AG08396 (cell line): Measurements from ENCODE around the gene HOXC5.

Source experiments
- DNase-seq: peaks from one replicate; pipeline ENCODE4 v3.0.0; 2012; ENCODE audit warnings: low spot score, mixed read lengths

Gene HOXC5

DNA sequence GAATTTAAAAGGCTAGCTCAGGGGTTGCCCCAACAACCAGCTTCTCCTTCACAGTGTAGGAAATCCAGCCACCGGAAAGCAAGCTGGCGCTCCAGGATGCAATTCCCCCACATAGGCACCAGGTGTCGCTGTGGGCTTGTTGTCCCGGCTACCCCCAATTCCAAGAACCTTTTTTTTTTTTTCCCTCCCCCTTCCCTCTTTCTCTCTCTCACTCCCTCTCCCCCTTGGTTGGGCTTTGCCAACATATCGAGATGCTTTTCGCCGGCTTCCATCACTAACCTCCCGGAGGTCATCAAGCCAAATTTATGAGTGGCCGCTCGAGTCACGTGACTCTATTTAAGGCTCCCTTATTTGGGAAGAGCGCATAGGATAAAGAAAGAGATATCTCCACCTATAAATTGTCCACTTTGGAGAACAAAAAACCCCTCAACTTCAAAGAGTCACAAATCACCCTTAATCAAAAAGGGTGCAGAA lies at the start of gene HOXC5:
Gene HOXC5, plus strand, starts transcription at position 424 of the 474 bp plus-strand sequence. CDS start 73 bp downstream, outside the sequence.
- peak; percentile 93 for DNase-seq

DNA sequence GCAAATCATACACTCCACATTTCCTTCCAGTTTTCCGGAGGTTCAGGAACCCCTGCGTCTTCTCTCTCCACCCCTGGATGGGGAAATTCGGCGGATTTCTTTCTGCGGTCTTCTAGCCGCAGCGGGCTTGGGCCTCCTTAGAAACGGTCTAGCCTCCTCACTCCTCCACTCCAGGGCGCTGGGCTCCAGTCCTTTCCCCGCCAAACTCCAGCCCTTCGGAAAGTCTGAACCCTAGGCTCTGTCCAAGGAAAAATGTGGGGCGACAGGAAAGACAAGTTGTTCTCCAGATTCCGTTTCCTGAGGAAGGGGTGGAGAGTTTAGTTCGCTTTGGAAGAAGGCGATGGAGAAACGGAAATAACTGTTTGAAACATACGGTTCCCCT lies 49.3 kb upstream of the HOXC5 start:
- DNase-seq = no peak

DNA sequence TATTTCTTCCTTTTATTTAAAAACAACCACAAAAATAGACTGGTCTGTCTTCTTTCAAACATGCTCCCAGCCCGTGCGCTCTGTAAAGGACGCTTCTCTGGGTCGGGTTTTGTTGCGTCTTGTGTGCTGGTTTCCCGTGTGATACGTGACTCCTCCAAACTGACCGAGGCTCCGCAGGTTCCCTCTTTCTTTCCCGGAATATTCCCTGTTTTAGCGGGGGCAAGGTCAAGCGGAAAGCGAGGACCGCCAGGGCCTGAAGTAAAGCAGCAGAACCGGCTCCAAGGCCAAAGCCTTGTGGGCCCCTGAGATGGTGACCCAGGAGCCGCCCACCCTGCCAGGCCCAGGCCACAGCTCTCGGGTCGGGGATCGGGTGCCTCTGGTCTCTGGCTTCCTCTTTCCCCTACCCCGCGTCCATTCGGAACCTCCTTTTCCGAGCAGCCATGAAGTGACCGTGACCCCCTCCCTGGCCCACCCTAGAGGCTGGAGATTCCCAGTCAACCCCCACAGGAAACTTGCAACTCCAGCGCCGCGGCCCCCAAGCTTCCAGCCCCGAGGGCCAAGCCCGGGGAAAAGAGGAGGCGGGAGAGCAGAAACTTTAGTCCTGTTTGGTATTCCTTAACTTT lies 48.8 kb upstream of the HOXC5 start:
- DNase-seq = no peak

DNA sequence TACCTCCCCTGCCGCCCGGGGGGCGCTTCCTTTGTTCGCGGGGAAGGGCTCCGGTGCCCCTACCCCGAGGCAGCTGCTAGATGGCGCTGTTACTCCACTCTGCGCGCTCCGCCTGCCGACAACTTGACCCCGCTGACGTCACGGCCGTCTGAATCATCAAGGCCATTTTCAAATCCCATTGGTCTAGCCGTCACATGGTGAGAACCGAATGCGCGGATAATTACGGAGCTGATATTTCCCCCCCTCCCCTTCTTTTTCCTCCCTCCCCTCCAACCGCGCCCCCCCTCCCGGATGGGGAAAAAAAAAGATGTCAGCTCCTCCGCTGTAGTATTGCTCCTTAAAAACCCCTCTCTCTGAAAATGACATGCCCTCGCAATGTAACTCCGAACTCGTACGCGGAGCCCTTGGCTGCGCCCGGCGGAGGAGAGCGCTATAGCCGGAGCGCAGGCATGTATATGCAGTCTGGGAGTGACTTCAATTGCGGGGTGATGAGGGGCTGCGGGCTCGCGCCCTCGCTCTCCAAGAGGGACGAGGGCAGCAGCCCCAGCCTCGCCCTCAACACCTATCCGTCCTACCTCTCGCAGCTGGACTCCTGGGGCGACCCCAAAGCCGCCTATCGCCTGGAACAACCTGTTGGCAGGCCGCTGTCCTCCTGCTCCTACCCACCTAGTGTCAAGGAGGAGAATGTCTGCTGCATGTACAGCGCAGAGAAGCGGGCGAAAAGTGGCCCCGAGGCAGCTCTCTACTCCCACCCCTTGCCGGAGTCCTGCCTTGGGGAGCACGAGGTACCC lies 47.8 kb upstream of the HOXC5 start, which contains the start of gene HOXC10:
Gene HOXC10, plus strand, starts transcription at position 246 of the 791 bp plus-strand sequence. Its CDS starts 114 bp downstream, at position 360.
- DNase-seq = peak; percentile 93

DNA sequence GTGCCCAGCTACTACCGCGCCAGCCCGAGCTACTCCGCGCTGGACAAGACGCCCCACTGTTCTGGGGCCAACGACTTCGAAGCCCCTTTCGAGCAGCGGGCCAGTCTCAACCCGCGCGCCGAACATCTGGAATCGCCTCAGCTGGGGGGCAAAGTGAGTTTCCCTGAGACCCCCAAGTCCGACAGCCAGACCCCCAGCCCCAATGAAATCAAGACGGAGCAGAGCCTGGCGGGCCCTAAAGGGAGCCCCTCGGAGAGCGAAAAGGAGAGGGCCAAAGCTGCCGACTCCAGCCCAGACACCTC lies 47.2 kb upstream of the HOXC5 start:
- no peak for DNase-seq

DNA sequence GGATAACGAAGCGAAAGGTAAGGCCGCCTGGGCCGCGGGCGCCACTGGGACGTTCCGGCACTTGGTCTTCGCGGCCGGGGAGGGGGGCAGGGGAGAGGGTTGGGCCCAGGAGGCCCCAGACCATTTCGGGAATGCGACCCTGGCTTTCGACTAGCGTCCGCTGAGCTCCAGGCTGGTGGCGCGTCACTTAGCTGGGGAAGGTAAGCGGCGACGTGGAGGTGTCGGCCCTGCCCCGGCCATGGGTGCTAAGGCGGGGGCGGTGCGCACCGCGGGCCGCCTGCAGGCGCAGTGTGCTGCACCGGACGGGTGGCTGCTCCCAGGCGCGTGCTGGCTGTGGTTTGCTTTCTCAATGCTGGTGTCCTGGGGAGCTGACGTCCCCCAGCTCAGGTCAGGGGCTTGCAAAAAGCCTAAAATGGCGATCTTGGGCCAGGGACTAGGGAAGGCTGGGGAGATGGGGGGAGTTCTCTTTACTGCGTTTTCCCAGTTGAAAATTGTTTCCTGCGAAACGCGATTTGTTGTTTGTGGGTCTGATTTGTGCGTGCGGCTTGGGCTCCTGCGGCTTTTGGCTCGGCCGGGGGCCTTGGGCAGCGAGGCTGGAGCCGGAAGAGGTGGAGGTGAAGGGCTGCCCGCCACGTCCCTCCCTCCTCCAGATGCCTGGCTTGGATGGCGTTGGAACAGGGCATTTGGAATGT lies 46.7 kb upstream of the HOXC5 start:
- DNase-seq = no peak

DNA sequence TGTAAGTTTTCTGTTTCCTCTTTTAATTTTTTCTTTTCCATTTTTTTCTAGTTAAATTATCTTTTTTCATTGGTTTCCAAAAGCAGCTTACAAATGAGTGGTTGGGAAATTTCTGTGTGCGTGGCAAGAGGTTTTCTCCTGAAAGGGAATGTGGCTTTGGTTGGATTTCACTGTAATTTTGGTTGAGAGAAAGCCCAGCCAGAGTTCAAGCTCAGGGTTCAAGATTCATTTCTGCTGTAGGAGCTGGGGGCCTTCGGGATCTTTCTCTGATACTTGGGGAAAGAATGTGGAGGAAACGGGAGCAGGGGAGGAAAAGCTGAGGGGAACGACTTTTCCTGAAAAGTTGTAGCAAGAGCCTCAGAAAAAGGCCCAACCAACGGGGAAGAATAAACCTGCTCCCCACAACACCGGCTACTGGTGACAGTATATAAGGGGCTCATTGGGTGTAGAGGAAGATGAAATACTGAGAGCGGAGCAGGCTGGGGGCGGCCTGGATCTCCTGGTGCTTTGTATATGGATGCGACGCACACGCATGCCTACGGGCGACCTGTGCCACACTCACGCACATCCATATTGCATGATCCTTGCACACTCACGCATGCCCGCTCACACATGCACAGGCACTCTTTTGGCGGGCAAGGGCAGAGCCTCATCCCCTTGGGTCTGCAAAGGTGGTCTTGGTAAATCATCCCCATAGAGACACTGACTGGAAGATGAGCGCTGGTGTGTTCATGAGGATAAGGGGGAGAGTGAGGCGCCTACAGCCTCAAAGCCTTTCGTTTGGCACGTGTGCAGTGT lies 46.0 kb upstream of the HOXC5 start:
- DNase-seq = no peak

DNA sequence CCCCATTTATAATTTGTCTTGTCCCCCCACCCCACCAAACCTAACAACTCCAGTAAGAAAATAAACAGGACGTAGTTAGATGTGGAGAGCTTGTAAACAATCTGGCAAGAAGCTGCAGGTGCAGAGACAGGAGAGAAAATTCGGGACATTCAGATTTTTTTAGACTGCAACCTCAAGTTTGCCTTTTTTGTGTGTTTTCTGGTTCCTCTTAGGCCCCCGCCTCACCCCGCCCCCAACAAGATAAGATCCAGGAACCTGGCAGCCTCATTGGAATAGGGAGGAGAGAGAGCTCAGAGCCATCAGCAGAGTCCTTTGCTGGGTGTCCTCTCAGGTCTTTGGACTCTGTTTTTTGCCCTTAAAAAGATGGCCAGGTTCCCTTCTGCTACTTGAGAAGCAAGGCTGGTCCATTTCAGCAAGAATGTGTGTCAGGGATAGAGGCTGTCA lies 45.0 kb upstream of the HOXC5 start:
- DNase-seq = no peak

DNA sequence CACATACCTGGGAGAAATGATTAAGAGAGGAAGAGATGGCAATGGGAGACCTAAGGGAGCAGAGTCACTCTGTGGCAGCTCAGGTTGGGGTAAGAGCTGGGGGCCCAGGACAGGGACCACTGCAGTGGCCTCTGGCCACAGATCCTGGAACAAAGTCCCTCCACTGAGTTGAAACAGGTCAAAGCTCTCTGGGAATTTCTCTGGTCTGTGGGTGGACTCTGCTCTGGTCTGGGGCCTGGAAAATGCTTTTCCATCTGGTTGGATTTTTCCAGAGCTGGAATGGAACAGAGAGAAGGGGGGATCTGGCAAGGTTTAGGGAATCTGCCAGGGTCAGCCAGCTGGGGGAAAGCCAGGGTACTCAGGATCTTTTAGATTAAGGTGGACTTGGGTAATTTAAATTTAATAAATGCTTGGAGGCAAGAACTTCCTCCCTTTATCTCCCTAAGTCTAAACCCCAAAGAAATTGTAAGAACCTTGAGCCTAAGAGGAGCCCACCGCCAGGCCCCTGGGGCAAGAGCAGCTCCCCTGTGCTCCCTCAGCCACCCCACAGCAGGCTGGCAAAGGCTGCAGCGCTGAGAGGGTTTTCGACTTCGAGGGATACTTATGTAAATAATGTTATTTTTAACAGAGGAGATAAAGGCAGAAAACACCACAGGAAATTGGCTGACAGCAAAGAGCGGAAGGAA lies 44.2 kb upstream of the HOXC5 start:
- no peak for DNase-seq

DNA sequence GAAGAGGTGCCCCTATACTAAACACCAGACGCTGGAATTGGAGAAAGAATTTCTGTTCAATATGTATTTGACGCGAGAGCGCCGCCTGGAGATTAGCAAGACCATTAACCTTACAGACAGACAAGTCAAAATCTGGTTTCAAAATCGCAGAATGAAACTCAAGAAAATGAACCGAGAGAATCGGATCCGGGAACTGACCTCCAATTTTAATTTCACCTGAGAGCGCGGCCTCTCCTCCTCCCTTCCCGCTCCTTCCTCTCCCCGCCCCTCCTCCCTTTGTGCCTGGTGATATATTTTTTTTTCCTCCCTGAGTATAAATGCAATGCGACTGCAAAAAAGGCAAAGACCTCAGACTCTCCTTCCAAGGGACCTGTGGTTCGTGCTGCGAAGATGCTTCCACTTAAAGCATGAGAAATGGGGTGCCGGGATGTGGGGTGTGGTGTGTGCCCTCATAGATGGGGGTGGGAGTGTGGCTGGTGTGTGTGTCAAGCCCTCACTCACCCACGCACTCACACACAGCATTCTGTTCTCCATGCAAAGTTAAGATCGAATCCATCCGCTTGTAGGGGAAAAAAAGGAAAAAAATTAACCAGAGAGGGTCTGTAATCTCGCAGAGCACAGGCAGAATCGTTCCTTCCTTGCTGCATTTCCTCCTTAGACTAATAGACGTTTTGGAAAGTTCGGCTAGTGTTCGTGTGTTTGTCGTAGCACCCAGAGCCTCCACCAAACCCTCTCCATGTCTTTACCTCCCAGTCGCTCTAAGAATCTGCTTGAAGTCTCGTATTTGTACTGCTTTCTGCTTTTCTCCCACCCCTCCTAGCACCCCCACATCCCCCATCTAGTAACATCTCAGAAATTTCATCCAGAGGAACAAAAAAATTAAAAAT lies 43.4 kb upstream of the HOXC5 start:
- DNase-seq = peak; percentile 68

DNA sequence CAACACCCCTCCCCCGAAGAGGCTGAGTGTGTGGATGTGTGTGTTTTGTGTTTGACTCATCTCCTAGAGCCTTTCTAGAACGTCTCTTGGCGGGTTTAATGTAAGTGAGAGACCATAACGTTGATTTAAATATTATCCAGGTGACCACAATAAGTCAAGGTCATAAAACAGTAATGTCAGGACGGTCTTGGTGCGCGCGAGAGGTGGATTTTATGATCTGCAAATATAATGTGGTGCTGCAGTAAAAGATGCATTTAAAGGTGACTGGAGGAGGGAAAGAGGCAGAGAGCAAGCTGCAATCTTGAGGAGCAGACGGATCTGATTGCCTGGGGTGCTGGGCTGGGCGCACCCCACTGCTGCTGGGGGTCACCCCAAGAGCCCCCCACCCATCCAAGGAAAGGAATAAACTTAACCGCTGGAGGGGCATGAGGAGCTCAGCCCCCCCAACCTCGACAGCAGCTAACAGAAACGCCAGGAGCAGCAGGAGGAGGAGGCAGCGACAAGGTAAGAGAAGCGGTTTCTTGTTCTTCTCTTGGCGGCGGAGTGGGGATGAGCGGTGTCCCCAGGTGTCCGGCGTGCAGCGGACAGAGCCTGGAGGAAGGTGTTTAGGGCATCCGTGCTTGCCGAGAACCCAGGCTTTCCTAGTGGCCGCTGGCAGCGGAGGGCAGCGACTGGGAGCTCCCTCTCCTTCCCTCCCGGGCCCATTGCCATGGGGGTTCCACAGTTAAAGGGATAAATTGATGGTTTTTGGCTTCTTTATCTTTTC lies 42.4 kb upstream of the HOXC5 start:
- DNase-seq = no peak

DNA sequence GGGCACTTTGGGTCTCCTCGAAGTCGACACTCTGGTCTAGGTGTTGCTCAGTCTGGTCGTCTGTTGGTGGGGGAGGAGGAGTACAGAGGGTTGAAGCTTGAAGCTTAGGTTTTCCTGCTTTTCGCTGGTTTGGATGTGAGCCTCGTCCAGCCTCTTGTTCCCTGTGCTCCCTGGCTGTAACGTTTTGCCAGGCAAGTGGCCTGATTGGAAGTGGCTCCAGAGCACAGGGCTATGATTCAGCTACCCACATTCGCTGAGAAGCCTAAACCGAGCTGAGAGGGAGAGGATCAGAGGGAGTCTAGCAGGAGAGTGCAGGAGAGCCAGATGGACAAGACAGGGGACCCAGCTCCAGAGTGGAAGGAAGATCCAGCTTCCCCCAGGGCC lies 41.8 kb upstream of the HOXC5 start:
- DNase-seq = peak; percentile 51

DNA sequence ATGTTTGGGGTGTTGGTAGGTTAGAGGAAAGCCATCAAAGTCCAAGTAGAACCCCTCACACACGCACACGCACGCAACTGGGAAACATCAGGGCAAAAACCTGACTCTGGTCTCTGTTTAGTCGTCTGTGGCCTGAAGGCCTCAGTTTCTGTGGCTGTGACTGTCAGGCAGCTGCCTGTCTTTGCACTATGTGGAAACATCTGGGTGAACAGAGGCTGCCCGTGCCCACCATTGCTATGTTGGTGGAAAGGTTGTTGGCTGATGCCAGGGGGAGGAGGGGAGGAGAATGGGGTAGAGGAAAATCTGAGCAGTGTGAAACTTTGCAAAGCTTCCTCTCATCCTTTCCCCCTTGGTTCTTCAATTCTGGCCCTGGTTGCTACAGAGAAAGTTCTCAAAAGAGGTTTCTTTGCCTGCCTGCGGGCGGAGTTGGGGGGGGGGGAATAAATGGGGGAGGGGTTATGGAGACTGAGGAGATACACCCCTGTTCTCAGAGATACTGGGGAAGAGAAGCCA lies 40.4 kb upstream of the HOXC5 start:
- DNase-seq = no peak

DNA sequence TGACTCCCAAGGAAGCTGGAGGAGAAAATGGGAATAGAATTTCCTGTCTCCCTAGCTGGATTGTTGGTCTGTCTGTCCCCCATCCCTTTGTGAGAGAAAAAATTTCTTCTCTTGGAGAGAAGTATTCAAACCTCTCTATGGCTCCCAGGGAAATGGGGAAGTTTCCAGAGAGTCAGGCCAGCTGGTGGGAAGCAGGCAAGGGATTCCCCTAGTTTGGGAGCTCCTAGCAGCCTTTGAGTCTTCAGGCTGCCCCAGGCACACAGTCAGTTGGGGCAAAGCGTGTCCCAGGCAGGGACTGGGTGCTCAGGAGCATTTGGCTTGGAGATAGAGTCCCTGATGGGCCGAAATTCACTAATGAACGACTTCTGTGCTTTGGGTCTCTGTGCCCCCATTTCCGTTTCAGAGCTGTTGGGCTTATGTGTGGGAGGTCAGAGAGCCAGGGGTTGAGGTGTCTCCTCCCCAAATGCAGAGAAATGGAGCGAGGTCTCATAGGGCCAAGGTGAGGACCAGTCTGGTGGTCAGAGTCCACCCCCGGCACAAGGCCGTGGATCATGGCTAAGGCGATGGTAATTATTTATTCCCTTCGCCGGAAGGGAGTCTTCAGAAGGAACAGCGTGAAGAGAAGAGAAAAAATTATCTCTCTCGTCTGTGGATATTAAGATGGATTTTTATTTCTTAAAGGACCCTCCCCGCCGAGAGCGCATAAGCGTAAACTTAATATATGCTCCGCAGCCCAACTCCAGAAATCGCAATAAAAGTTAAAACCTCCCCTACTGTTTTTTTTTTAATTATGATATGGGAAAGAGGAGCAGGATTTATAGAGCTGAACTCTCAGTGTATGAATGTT lies 39.5 kb upstream of the HOXC5 start:
- no peak for DNase-seq

DNA sequence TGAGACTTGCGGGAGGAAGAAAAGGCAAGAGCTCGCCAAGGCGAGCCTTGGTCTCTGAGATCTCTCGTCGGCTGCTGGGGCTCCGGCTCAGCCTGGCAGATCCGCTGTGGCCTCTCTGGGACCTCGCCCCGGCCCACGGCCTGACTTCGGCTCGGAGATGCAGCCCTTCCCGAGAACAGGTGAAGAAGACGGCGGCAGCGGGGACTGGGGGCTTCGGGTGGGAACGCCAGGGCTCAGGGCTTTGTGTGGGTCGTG lies 38.9 kb upstream of the HOXC5 start:
- DNase-seq = no peak

DNA sequence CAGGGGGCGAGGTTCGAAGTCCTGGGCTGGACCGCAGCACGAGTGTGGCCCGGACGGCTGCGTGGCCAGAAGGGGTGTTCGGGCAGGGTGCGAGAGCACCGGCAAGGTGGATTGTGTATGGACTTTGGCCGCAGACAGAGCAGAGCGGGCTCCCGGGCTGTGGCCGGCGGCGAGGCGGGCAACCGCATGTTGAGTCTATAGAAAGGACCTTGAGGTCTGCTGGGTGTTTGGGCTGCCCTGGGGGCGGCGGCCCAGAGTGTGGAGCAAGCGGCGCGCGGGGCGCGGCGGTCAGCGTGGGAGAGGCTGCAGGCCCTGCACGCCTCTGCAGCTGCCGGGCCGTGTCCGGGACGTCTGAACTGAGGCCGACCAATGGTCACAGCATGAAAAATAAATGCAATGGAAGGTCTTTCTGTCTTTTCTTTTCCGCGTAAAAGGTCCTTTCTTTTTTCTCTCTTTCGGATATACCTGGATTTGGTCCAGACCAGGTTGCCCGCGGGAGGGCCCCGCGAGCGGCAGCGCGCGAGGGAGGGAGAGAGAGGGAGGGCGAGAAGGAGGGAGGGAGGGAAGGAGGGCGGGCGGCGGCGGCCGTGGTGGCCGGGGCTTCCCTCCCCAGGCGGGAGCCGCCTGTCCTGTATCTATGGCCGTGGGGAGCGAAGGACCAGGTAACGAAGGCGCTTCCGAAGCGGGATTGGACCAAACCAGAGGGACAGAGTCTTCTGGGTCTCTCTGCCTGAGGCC lies 38.4 kb upstream of the HOXC5 start:
- DNase-seq = no peak

DNA sequence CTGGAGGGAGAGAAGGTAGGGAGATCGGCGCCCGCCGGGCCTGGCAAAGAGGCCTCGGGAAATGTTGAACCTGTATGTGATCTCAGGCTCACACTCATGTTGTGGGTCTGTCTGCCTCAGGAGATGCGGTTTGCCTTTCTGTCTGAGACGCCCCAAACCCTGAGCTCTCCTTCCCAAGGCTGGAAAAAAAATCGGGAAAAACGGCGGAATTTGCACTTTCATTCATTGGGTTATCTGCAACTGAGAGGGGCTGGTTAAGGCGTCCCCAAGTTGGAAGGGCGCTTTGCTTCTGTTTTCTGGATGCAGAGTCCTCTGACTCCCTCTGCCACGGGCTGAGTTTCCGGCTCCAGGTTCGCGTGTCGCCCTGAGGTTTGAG lies 37.9 kb upstream of the HOXC5 start:
- DNase-seq = no peak
